Chondrocyte (in vitro differentiated cells): Measurements from ENCODE around the gene WDR77. TPM values are rescaled to one million over a fixed set of nuclear protein-coding genes. Genes with fewer than 3 reads are reported as not detected.

ENCODE experiments used
- DNase-seq: peaks from one replicate; pipeline ENCODE4 v3.0.0; 2021; ENCODE audit warnings: mixed read lengths, low spot score
- H3K27ac Mint-ChIP-seq: one replicate; pipeline ENCODE4 v1.8.0; 2021; ENCODE audit warnings: mild to moderate bottlenecking, moderate library complexity, mixed read lengths; ENCODE audit not compliant: unreplicated experiment
- H3K27me3 Mint-ChIP-seq: 2 replicates; pipeline ENCODE4 v1.8.0; 2021; ENCODE audit warnings: low read depth, mixed read lengths
- H3K36me3 Mint-ChIP-seq: 2 replicates; pipeline ENCODE4 v1.8.0; 2021; ENCODE audit warnings: low read depth, mixed read lengths
- H3K4me1 Mint-ChIP-seq: 2 replicates; pipeline ENCODE4 v1.8.0; 2021; ENCODE audit warnings: low read depth, mild to moderate bottlenecking, mixed read lengths
- H3K4me3 Mint-ChIP-seq: one replicate; pipeline ENCODE4 v1.8.0; 2021; ENCODE audit warnings: mild to moderate bottlenecking, moderate library complexity, mixed read lengths; ENCODE audit not compliant: unreplicated experiment
- H3K9me3 Mint-ChIP-seq: 2 replicates; pipeline ENCODE4 v1.8.0; 2021; ENCODE audit warnings: low read depth, mixed read lengths
- total RNA-seq: library from RNA; stranded (reverse); gene quantifications from 3 replicates; pipeline ENCODE4 v1.2.1, GENCODE V29; 2021
- TF ChIP-seq, protein P1 (sequence below): fragments of 200-600 bp; sonication (generic); IDR thresholded peaks from 2 replicates; pipeline ENCODE4 v1.5.0; 2021; ENCODE audit warnings: antibody characterized with exemption, mild to moderate bottlenecking, moderate library complexity

Gene WDR77
- total RNA-seq, 1 donor from 2014 or later: 19.5 TPM

DNA sequence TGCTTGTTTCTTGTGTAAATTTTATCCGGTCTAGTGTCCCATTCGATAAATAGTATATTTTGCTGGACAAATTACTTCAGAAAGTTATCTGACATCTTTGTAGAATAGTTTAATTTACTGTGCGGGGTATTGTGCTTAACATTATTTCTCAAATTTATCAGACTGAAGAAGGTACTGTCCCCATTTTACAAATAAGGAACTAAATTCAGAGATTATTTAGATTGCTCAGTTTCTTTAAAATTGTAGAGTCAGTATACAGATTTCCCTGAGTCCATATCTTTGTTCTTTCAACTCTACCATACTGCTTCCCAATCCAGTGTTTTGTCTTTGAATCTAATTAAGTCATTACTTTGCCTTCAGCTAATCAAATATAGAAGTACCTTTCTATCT lies 6.6 kb upstream of the WDR77 start:
- no peak overlapping the region for H3K4me3 Mint-ChIP-seq
- H3K9me3 Mint-ChIP-seq: no peaks in the 10 kb centered on the region
- TF ChIP-seq, protein P1, sequence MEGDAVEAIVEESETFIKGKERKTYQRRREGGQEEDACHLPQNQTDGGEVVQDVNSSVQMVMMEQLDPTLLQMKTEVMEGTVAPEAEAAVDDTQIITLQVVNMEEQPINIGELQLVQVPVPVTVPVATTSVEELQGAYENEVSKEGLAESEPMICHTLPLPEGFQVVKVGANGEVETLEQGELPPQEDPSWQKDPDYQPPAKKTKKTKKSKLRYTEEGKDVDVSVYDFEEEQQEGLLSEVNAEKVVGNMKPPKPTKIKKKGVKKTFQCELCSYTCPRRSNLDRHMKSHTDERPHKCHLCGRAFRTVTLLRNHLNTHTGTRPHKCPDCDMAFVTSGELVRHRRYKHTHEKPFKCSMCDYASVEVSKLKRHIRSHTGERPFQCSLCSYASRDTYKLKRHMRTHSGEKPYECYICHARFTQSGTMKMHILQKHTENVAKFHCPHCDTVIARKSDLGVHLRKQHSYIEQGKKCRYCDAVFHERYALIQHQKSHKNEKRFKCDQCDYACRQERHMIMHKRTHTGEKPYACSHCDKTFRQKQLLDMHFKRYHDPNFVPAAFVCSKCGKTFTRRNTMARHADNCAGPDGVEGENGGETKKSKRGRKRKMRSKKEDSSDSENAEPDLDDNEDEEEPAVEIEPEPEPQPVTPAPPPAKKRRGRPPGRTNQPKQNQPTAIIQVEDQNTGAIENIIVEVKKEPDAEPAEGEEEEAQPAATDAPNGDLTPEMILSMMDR: no peak
- H3K4me1 Mint-ChIP-seq: peaks cover 18% of the 10 kb centered on the region
- H3K27ac Mint-ChIP-seq: no peak overlapping the region
- no peaks in the 10 kb centered on the region for H3K27me3 Mint-ChIP-seq
- no peak for DNase-seq
- H3K36me3 Mint-ChIP-seq: peaks cover 20% of the 10 kb centered on the region

DNA sequence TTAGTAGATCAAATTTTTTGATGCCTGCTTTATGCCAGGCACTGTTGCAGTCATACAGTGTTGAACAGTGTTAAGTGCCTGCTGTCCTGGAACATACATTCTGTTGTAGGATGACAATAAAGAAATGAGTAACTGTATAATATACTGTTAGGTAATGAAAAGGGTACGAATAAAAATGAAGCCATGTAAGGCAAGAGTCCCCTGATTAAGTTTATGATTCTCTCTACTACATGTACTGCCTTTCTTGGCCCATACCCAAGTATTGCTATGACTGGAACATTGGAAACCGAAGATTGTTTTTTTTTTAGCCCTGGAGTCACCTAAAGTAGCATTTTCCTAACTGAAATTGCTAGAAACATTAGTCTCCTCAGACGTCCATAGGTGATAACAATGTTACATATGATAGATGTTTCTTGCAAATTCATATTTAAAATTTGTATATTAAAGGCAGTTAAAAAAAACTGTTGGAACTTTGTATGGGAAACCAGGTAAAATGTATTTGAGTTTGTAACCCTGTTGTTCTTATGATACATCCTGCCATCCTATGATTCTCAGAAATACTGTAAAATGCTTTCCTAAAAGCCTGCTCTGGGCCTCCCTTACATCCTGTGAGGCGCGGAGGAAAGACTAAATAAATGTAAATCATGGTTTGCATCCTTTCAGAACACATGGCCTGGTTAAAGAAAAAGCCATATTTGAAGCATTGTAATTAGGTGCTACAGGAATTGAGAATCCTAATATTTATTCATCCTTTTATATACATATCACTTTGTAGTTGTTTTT lies 6.0 kb upstream of the WDR77 start:
- Mint-ChIP-seq H3K27me3 (no peaks in the 10 kb centered on the region), H3K4me3 (no peak overlapping the region), H3K9me3 (no peaks in the 10 kb centered on the region), H3K27ac (no peak overlapping the region), H3K4me1 (peaks cover 23% of the 10 kb centered on the region), H3K36me3 (peaks cover 20% of the 10 kb centered on the region)
- no peak for DNase-seq
- TF ChIP-seq, protein P1: no peak

DNA sequence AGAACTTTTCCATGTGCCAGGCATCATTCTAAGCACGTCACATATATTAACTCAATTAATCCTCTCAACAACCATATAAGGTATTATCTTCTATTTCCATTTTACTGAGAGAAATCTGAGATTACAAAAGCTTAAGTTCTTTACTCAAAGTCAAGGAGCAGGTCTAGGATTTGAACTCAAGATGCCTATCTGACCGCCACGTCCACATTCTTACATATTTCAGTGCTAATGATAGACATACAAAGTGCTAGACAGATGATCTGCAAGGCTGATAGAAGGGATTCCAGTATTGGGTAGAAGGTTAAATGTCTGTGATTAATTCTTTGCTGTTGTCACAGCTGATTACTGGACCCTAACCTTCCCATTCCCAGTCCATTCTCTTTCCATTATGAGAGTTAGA lies 4.7 kb upstream of the WDR77 start:
- TF ChIP-seq, protein P1: no peak
- Mint-ChIP-seq H3K9me3 (no peaks in the 10 kb centered on the region), H3K36me3 (peaks cover 18% of the 10 kb centered on the region), H3K4me3 (no peak overlapping the region), H3K27me3 (no peaks in the 10 kb centered on the region), H3K27ac (no peak overlapping the region), H3K4me1 (peaks cover 27% of the 10 kb centered on the region)
- no peak for DNase-seq

DNA sequence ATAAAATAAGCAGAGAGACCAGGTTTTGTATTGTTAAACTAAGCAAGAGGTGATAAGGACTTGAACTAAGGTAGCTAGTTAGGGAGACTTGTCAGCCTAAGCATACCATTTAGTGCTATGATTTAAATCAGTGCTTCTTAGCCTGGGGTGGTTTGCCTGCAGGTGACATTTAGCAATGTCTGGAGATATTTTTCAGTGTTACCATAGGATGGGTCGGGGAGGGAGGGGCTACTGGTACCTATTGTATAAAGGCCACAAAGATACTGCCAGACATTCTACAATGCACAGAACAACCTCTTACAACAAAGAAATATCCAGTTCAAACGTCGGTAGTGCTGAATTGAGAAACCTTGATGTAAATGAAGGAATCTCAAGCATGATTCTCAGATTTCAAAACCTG lies 3.5 kb upstream of the WDR77 start:
- TF ChIP-seq, protein P1: no peak
- Mint-ChIP-seq H3K36me3 (peaks cover 12% of the 10 kb centered on the region), H3K9me3 (no peaks in the 10 kb centered on the region), H3K27me3 (no peaks in the 10 kb centered on the region), H3K4me1 (peaks cover 36% of the 10 kb centered on the region), H3K4me3 (no peak overlapping the region), H3K27ac (no peak overlapping the region)
- no peak for DNase-seq

DNA sequence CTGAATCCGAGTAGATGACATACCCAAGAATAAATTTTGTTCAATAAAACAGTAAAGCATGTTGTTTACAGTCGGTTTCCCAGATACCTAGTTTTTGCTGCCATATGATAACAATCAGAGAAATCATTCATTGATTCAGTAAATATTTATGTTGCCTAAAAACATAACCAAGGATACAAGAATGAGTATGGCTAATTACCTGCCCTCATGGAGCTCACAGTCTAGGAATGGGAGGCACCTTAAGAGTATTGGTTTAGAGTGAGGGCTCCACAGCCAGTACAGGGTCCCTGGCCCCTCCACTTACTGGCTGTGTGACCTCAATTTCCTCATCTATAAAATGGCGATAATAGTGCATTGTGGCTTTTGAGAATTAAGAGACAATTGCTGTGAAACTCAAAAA lies 1.1 kb upstream of the WDR77 start:
- peaks cover 51% of the 10 kb centered on the region for H3K4me1 Mint-ChIP-seq
- H3K9me3 Mint-ChIP-seq: no peaks in the 10 kb centered on the region

More for the DNA sequence above, 1.1 kb upstream of the WDR77 start:
- Mint-ChIP-seq H3K4me3 (peak overlapping the region; percentile 100), H3K36me3 (peaks cover 9% of the 10 kb centered on the region), H3K27me3 (no peaks in the 10 kb centered on the region), H3K27ac (peak overlapping the region; percentile 99)
- TF ChIP-seq, protein P1: no peak
- no peak for DNase-seq
